ENCODE results near the gene NKPD1. TPM values are rescaled to one million over a fixed set of nuclear protein-coding genes. Genes with fewer than 3 reads are reported as not detected.

The NKPD1 gene
- under 1 TPM; under 0.01 TPM for total RNA-seq

GRCh38 chr19:45160870-45161737 lies at the start of gene NKPD1:
Gene NKPD1 (minus strand): TSS chr19:45160982. CDS start chr19:45160150, 832 bp downstream.

GRCh38 chr19:45178262-45179071 lies 17.7 kb upstream of the NKPD1 start, which contains the start of gene BLOC1S3:
Gene BLOC1S3 (plus strand): TSS chr19:45178784. CDS start chr19:45179297, 513 bp downstream.

DNA sequence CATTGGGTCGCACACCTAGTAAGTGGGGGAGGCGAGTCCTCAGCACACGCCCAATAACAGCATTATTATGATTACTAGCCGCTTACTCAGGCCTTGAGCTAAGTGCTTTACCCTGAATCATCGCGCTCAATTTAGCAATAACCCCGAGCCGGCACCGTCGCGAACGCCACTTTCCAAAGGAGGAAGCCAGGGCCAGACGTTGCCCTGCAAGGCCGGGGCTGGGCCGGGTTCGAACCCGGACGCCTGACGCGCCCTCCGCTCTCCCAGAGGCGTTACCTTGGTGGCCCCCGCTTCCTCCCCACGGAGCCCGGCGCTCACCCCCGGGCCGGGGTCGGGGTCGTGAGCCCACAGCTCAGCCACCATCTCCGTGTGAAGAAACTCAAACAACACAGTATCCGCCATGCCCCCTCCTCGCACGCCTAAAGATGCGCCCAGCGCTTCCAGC lies 17.1 kb upstream of the NKPD1 start, which contains the start of gene TRAPPC6A:
TSS of gene TRAPPC6A (minus strand) at position 421 of the 445 bp plus-strand sequence. CDS start at position 402, 19 bp downstream.

Other genes starting within 250 kb of the NKPD1 start
- 1 to 10 TPM; 2.8 to 6.7 TPM for gene APOC1, start 246.4 kb downstream of the NKPD1 start, total RNA-seq
- not detected for gene APOC4, start 218.7 kb downstream of the NKPD1 start, total RNA-seq
- 1 to 10 TPM in 1 of 2 donors, under 1 TPM in 1; 1.00 to 4.5 TPM for gene APOC2, start 214.9 kb downstream of the NKPD1 start, total RNA-seq
- 10 to 100 TPM; 64.7 to 85.6 TPM for gene CLPTM1, start 205.6 kb downstream of the NKPD1 start, total RNA-seq
- 10 to 100 TPM in 1 of 2 donors, 1 to 10 TPM in 1; 5.0 to 24.4 TPM for gene RELB, start 159.5 kb downstream of the NKPD1 start, total RNA-seq
- gene CLASRP, start 121.9 kb downstream of the NKPD1 start, total RNA-seq, result 10 to 100 TPM; 10.7 to 19.3 TPM
- gene ZNF296, start 84.5 kb downstream of the NKPD1 start, total RNA-seq, result under 1 TPM in 1 of 2 donors, not detected in 1; 0.33 TPM
- gene GEMIN7, start 81.7 kb downstream of the NKPD1 start, total RNA-seq, result 10 to 100 TPM; 17.9 to 29.6 TPM
- 10 to 100 TPM; 65.6 to 66.8 TPM for gene PPP1R37, start 67.8 kb downstream of the NKPD1 start, total RNA-seq
- gene TRAPPC6A, start 17.3 kb upstream of the NKPD1 start, total RNA-seq, result 10 to 100 TPM; 10.3 TPM
- gene BLOC1S3, start 17.8 kb upstream of the NKPD1 start, total RNA-seq, result 1 to 10 TPM; 4.8 to 6.7 TPM
- gene EXOC3L2, start 84.4 kb upstream of the NKPD1 start, total RNA-seq, result under 1 TPM in 1 of 2 donors, not detected in 1; 0.34 TPM
- gene MARK4, start 90.3 kb upstream of the NKPD1 start, total RNA-seq, result 10 to 100 TPM in 1 of 2 donors, 1 to 10 TPM in 1; 8.6 to 11.7 TPM
- gene CKM, start 161.9 kb upstream of the NKPD1 start, total RNA-seq, result not detected
- not detected for gene KLC3, start 179.8 kb upstream of the NKPD1 start, total RNA-seq
- 10 to 100 TPM; 11.7 to 19.0 TPM for gene ERCC2, start 209.6 kb upstream of the NKPD1 start, total RNA-seq
- gene PPP1R13L, start 244.1 kb upstream of the NKPD1 start, total RNA-seq, result under 1 TPM; under 0.01 to 1.00 TPM
- gene POLR1G, start 245.7 kb upstream of the NKPD1 start, total RNA-seq, result 10 to 100 TPM in 1 of 2 donors, 1 to 10 TPM in 1; 3.1 to 13.0 TPM

All from melanocyte of skin (primary cell).